GM21825 (cell line): ENCODE data around the gene ALDOC.
"Not testable (repeated sequence)": the region's sequence is repeated elsewhere in the genome, so short reads cannot be mapped to it uniquely, and the experiment has no call there.

Experiments used
- ATAC-seq: cut with Tn5 transposase; IDR thresholded peaks from one replicate; pipeline ENCODE4 v1.9.1; 2021; ENCODE audit warnings: mild to moderate bottlenecking, moderate library complexity; ENCODE audit not compliant: unreplicated experiment

Gene ALDOC

DNA sequence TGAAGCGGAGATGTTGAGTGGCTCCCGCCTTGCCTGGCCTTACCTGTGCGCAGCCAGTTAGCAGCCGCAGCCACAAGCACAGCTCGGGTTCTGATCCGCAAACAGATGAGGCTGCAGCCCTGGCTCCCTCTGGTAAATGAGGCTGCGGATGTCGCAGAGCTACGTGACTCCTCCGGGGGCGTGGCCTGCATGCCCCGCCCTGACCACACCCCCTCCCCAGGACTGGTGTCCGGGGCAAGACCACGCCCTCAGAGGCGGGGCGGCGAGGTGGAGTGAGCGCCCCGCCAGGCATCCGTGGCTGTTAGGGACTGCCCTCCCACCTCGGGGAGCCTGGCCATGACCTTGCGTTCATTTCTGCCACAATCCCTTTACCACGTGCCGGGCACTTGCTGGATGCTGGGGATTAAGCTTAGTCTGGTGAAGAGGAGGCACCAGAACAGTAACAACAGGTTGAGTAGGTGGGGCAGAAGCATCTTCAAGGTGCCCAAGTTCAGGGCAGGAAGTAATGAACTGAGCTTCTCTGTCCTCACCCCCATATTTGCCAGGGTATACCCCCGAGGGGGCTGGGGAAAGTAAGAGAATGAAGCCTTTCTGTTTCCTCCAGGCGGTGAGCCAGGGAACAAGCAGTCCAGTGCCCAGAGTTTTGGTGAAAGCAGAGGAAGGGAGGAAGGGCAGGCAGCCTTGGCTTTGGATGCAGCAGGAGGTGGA is at the start of gene ALDOC:
Gene ALDOC (minus strand): TSS at position 138 of the 708 bp plus-strand sequence. CDS start 1,363 bp downstream, outside the sequence.
- ATAC-seq: peak; percentile 77

DNA sequence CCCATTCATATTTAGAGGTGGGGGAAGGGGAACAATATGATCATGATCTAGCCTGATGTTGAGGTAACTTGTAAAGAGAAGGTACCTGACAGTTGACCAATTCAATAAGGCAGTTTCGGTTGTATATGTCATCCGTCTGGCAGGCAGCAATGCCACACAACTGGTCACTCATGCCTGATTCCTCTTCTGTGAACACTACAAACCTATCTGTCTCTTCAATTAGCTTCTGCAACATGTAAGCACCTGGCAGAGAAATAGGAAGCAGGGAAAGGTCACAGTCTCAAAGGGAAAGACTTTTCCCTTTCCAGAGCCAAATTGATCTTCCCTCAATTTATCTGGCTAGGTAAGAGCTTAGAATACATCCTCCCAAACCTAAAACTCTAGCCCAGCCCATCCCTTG is 47.5 kb upstream of the ALDOC start:
- no peak for ATAC-seq

DNA sequence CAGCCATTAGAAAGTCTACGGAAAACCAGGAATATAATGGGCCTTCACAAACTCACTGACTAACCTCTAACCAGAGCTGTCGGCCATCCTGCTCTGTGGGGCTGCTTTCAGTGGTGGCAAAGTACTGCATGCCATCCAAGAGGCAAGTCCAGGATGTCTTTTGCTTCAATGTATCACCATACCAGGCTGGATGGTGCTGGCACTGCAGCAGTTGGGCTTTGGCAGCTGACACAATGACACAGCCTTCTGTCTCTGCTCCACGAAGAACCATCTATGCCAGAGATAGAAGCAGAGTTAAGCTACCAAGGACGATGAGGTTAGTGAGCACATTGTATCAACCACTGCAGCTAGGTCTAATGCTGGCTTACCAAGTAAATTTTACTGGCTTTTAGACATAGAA is 47.0 kb upstream of the ALDOC start:
- no peak for ATAC-seq

DNA sequence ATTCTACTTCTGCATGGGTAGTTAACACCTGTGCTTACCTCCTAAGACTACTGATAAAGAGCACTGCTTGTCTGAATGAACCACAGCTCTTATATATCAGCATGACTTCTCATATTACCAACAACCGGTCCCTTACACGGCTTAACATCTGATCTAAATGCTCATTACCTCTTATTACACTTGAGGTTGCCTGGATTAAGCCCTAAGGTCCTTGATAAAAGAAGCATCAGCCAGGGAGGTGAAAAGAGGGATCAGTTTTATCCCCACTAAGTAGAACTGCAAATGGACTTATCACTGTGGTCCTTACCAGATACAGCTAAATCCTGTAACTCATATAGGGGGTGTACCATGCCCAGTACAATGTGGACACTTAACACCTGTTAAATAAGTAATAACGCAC is 45.5 kb upstream of the ALDOC start:
- no peak for ATAC-seq

DNA sequence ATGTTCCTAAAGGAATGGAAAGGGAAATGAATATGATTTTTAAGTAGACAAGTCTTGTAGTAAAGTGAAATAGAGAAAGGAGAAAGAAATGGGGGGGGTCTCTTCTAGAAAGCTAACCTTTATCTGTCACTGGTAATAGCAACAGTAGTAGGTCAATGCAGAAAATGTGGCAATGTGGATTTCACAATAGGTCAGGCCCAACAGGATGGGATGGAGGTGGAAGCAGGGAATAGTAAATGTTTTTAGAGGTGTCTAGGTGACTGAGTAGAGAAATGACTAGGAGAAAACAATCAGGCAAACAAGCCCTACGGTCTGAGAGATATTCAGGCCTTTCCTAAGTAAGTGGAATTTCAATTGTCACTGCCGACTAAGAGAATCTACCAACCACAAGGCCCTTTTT is 43.3 kb upstream of the ALDOC start:
- ATAC-seq: no peak

DNA sequence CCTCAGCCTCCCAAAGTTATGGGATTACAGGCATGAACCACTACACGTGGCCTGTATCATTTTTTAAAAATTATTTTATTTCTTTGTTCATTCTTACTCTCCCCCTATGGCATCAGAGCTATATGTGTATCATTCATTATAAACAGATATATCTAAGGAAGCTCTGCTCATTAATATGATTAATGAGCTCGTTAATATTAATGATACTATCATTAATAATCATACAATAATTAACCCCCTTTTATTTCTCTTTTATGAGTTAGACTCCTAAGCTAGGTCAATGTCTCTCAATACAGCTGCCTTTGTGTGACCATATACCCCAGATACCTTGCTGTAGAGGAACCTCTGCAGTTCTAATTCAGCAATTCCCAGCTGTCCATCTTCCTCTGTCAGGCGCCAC is 41.8 kb upstream of the ALDOC start:
- ATAC-seq: no peak

DNA sequence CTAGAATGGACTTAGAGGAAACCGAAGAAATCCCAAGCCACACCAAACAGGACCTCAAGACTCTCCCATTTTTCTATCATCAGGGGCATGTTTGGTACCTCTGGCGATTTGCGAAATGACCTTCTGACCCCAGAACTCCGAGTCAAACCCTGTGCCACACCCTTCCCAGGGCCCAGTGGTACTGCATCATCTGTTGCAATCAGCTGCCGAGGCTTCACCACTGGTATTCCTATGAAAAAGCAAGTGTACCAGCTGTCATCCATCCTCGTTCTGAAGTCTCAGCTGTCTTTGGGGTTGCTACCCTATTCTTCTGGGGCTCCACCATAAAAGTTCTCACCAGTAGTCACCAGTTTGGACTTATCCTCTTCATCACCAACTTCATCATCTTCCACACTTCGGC is 39.6 kb upstream of the ALDOC start:
- no peak for ATAC-seq

DNA sequence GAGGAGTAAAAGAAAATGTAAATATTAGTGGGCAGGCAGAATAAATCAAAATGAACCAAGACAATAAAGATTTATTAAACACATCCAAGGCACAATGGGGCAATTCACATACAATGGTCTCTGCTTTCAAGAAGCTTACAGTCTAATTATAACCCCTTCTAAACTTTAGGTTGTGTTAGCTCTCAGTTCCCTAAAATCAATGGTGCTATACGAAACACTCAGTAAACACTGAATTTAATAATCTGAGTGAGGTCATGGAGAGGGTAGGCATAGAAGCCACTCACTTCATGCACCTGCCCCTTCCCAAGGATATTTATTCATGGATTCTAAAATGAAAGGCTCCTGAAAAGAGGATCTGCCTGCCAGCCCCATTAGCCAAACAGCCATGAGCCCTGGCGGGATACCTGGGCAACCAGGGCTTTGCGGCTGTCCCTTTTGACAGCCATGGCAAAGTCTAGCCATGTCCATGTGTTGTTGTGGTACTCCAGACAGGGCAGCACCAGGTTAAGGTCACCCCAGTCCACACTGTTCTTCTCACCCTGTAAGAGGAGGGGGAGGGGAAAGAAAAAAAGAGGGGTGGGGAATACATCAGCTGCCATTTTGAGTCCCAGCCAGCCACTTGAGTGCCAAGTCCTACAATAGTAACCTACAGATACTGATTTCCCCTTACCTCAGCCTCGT is 38.7 kb upstream of the ALDOC start:
- ATAC-seq: no peak

DNA sequence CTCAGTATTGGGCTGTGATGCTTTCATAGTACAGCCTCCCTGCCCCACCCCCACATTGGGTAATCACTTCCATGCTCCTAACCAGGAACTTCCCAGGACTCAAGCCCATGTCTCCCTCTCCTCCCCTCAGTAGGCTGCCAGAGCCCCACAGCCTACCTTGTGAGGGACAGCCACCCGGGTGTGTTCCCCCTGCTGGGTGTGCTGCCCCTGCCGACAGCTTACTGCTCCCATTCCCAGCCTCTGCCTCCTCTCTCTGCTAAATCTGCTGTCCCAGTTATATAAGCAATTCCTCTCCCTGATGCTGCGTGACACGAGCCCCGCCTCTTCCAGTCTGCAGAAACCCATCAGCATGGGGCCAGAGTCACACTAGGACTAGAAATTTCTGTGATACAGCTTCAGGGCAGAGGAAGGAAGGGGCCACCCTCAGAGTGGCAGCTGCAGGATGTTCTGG is 37.3 kb upstream of the ALDOC start, which contains the start of gene RSKR:
Gene RSKR (minus strand): TSS at position 255 of the 451 bp plus-strand sequence. CDS start 24 bp downstream, at position 231.
- no peak for ATAC-seq

DNA sequence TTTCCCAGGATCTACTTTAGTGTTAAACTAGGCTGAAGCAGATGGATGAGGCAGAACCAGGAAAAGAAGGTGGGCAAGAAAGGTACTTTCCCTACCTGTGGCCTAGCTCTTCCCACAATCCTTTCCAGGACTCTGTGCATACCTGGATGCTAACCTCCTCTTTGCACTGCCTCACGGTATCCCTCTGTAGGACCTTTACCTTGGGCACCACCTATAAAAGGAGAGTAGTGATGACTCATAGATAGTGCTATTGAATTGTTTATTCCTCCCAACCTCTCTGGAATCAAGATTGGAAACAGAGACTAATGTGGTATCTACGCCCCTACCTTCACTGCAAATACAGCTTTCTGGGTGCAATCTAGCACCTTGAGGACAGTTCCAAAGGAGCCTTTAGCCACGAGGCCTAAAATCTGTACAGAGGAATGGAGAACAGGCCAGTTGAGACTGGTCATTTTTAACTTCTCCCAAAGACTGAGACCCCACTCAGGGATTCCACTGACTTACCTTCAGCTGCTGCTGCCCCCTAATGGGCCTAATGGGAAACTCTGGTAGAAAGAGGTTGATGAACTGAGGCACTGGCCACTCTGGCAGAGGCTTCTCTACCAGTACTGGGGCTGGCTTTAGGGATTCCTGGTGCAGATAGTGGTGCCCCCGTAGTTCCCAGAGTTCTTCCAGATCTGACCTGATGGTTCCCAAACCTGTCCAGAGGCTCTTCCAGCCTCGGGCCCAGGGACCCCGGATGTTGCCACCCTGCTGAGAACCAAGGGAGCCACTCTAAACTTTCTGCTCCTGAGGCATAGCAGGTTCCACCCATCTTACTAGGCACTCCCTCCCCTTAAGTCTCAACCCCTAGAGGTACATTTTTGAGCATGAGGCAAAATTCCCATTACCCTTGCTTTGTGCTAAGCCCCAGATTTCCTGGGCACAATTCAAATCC is 36.5 kb upstream of the ALDOC start:
- ATAC-seq: no peak

DNA sequence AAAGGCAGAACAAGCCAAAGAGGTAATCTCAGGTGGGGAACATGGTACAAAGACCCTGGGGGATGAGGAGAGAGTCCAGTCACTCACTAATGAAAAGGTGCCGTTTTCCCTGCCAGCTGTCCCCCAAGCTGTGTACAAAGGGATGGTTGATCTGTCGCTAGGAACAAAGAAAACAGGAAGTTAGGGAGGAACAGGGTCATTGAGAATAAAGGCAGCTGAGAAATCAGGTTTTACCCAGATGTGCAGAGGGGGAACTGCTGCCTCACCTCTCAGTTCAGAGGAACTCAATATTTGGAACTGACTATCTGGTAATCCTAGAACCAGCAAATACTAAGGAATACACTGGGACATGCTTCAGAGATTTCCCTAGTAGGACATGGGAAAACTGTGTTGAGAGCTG is 35.8 kb upstream of the ALDOC start:
- no peak for ATAC-seq

DNA sequence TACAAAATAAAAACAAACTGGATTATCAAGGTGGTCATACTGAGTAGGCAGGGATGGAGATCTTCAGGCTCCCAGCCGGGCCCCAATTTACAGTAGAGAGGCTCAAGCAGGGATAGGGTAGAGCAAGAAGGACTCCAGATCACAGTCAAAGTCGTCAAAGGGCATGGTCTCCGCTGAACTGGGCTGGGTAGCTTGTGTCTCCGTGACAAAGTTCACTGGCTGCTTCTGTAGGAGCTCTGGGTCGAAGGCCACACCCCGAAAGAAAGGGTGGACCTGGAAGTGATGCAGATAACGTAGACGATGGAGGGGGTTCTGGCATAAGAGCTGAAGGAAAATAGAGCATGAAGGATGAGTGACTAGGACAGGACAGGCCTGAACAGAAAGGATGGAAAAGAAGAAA is 33.7 kb upstream of the ALDOC start:
- no peak for ATAC-seq

DNA sequence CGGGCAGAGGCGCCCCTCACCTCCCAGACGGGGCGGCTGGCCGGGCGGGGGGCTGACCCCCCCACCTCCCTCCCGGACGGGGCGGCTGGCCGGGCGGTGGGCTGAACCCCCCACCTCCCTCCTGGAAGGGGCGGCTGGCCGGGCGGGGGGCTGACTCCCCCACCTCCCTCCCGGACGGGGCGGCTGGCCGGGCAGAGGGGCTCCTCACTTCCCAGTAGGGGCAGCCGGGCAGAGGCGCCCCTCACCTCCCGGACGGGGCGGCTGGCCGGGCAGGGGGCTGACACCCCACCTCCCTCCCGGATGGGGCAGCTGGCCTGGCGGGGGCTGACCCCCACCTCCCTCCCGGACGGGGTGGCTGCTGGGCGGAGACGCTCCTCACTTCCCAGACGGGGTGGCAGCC is 27.3 kb upstream of the ALDOC start:
- ATAC-seq: not testable (repeated sequence)

DNA sequence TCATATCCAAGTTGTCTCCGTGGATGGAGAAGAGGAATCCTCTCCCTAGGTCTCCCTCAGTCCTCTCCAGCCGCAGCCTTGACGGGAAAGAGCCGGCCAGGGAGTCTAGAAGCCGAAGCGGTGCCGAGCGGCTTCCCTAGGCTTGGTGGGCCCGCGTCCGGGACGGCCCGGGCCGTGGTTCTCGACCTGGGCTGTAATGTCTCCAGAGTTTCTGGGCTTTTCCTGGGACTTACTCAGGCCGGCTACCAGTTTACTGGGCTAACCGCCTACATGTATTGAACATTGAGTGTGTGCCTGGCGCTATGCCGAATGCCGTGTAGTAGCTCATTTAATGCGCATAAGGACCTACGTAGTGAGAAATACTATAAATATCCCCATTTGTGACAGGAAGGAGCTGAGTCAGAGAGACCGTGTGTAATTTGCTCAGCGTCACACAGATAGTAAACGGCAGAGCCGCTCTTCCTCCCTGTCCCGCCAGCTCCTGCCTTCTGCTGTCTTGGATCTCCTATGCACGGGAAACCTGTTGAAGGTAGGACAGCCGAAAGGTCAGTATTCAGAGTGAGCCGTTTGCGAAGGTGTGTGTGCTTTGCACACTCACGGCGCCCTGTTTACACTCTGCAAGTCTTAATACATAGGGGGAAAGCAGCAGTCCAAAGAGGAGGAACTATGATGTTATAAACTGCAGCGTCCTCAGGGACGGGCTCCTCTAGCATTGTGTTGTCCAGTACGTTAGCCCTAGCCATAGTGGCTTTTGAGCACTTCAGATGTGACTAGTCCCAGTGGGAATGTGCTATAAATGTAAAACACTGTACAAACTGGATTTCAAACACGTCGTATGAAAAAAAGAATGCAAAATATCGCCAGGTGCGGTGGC is 22.9 kb upstream of the ALDOC start:
- ATAC-seq: peak; percentile 45

DNA sequence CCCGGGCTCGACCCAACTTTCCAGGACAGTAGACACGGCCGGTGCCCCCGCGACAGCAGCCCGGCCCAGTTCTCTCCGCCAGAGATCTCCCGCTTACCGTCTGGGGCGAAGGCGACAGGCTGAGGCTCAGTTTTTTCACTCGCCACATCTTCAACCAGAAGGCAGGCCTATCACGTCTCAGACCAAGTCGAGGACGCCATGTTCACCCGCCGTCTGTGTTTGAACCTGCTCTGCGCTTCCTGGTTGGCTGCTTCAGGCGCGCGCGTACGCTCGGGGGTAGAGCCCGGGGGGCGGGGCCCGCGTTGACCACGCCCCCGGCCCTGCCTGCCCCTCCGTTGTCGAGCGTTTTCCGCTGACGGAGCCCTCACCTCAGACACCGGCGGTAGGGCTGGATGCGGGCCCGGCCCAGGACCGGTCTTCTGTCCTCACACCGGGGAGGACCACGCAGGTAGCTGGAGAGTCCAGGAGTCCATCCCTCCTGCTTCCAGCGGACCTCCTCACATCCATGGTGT is 22.2 kb upstream of the ALDOC start, which contains the start of gene SPAG5:
Gene SPAG5 (minus strand): TSS at position 227 of the 512 bp plus-strand sequence. CDS start 79 bp downstream, at position 148.
- ATAC-seq: peak; percentile 75

DNA sequence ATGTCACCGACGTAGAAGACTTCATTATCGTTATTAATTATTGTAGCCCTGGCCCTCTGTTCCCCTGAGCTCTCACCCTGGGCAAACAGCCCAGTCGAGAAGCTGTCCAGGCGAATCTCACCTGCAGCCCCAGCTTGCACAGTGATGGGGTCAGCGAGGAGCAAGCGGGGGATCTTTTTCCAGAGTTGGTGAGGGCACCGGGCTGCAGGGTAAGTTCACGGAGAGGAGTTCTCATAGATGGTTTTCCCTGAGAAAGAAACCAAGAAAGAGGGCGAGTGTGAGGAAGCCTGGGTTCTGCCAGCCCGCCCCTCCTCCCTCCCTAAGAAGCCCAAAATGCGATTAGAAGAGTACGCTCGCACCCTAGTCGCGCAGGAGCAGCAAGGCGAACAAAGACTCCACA is 21.7 kb upstream of the ALDOC start:
- ATAC-seq: no peak

DNA sequence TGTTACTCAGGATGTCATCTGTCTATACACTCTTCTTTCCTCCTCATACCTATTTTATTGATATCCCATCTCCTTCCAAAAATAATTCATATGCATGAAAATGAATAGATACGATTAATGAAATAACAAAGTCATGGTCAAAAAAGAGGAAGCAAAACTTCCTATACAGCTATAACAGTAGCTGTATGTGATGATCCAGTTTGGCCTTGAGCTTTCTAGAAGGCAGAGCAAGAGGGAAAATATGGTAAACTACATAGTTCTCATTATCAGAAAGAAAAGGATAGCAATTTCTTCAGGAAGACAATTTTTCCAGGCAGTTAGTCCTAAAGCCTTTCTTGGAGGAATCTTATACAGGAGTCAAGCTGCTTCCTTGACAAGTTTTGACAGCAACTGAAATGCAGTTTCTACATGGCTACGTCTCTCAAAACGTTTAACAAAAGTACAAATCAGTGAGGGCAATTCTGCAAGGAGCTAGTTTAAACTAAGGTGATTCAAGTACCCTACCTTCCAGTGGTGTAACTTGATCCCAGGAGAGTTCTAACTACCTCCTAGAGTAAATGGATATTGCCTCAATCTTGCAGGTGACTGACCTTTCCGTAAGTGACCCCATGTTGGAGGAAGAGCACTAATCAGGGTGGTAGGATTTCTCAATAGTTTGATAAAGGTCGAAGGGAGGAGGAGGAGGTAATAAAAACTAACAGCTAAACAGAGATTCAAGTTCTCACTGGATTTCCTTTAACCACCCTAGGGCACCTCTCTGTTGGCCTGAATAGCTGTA is 21.1 kb upstream of the ALDOC start:
- ATAC-seq: no peak

DNA sequence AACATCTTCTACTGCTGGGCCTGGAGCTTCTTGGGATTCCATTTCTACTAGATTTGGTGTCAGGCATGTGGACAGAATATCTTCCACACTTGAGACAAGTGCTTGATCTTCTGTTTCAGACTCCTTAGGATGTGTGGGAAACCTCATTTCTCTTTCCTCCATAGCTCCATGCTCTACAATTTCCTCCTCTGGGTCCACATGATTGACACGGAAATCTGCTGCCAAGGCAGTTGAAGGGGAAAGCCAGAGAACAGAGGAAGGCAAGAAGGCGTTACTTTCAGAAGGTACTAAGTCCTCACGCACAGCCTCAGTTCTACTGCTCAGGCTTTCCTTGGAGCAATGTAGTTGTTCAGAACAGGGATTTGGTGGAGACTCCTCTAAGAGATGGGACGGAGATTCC is 15.6 kb upstream of the ALDOC start:
- ATAC-seq: no peak

DNA sequence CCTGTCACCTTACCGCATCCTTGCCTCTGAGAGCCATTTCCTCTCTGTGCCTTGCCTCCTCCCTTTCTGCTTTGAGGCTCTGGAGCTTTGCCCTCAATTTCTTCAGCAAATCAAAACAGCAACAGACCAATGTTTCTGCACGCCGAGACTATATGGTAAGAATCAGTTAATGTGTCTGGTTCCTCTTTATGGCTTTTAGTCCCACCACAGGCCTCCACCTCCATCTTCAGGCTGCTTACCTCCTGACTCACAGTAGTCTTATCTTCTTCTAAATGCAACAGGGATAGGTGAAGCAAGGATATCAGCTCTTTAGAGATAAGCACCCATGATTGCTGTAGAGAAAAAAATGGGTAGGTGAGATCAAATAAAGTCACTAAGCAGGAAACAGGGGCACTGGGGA is 9.2 kb upstream of the ALDOC start:
- ATAC-seq: no peak
